GM23338 (cell line): ENCODE data around the gene AHNAK2. TPM values are rescaled to one million over a fixed set of nuclear protein-coding genes. Genes with fewer than 3 reads are reported as not detected.

Experiments
- ATAC-seq: fragments of 200-7000 bp; cut with Tn5 transposase; 3 replicates; pipeline ENCODE4 v1.9.1; 2020
- DNase-seq: peaks from one replicate; pipeline ENCODE4 v3.0.0-alpha.2; 2015; ENCODE audit warnings: low spot score
- H2AFZ ChIP-seq: fragments of 200-600 bp; sonication (generic); 2 replicates; pipeline ENCODE4 v1.8.0; 2016; ENCODE audit warnings: antibody characterized with exemption, mild to moderate bottlenecking, moderate library complexity
- H3F3A ChIP-seq: fragments of 200-600 bp; sonication (generic); replicated peaks from 2 replicates; pipeline ENCODE4 v1.8.0; 2017; ENCODE audit warnings: antibody characterized with exemption, mixed run types, low read depth
- H3K27ac ChIP-seq: fragments of 200-600 bp; sonication (generic); 2 replicates; pipeline ENCODE4 v1.6.1; 2016; ENCODE audit warnings: low read depth
- H3K27me3 ChIP-seq: fragments of 200-600 bp; sonication (generic); 2 replicates; pipeline ENCODE4 v1.8.0; 2016; ENCODE audit warnings: mild to moderate bottlenecking, mixed run types, moderate library complexity; ENCODE audit not compliant: insufficient read depth
- H3K36me3 ChIP-seq: fragments of 200-600 bp; sonication (generic); 2 replicates; pipeline ENCODE4 v1.8.0; 2016; ENCODE audit warnings: mild to moderate bottlenecking; ENCODE audit not compliant: insufficient read depth
- H3K4me1 ChIP-seq: fragments of 200-600 bp; sonication (generic); 2 replicates; pipeline ENCODE4 v1.8.0; 2016; ENCODE audit warnings: mild to moderate bottlenecking, moderate library complexity; ENCODE audit not compliant: insufficient read depth
- H3K4me2 ChIP-seq: fragments of 200-600 bp; sonication (generic); 2 replicates; pipeline ENCODE4 v1.7.1; 2017; ENCODE audit warnings: mixed run types
- H3K4me3 ChIP-seq: fragments of 200-600 bp; sonication (generic); 2 replicates; pipeline ENCODE4 v1.6.1; 2016; ENCODE audit warnings: mixed run types
- H3K79me2 ChIP-seq: fragments of 200-600 bp; sonication (generic); replicated peaks from 2 replicates; pipeline ENCODE4 v1.8.0; 2017; ENCODE audit warnings: mild to moderate bottlenecking; ENCODE audit not compliant: insufficient read depth
- H3K9me2 ChIP-seq: fragments of 200-600 bp; sonication (generic); 2 replicates; pipeline ENCODE4 v1.8.0; 2017; ENCODE audit not compliant: insufficient read depth
- H4K20me1 ChIP-seq: fragments of 200-600 bp; sonication (generic); replicated peaks from 2 replicates; pipeline ENCODE4 v1.8.0; 2017; ENCODE audit warnings: mild to moderate bottlenecking; ENCODE audit not compliant: insufficient read depth
- H3K27ac Mint-ChIP-seq: 2 replicates; pipeline ENCODE4 v1.8.0; 2020; ENCODE audit warnings: inconsistent platforms, mild to moderate bottlenecking, moderate library complexity, mixed read lengths
- H3K27me3 Mint-ChIP-seq: 3 replicates; pipeline ENCODE4 v1.8.0; 2022; ENCODE audit warnings: low read depth, mild to moderate bottlenecking, moderate library complexity, mixed read lengths, inconsistent platforms; ENCODE audit not compliant: insufficient read depth, poor library complexity
- H3K36me3 Mint-ChIP-seq: 3 replicates; pipeline ENCODE4 v1.8.0; 2021; ENCODE audit warnings: low read depth, mild to moderate bottlenecking, inconsistent platforms, moderate library complexity, mixed read lengths
- H3K4me1 Mint-ChIP-seq: 3 replicates; pipeline ENCODE4 v1.8.0; 2020; ENCODE audit warnings: mild to moderate bottlenecking, inconsistent platforms, mixed read lengths
- H3K4me3 Mint-ChIP-seq: 3 replicates; pipeline ENCODE4 v1.8.0; 2021; ENCODE audit warnings: moderate library complexity, mild to moderate bottlenecking, inconsistent platforms, mixed read lengths
- H3K9me3 Mint-ChIP-seq: 3 replicates; pipeline ENCODE4 v1.8.0; 2020; ENCODE audit warnings: moderate library complexity, mild to moderate bottlenecking, inconsistent platforms, mixed read lengths
- CREB1 ChIP-seq: fragments of 250-450 bp; sonication (Bioruptor Pico); IDR thresholded peaks from 2 replicates; pipeline ENCODE4 v1.5.0; 2020; ENCODE audit warnings: low read depth, mild to moderate bottlenecking, moderate library complexity
- EZH2phosphoT487 ChIP-seq: fragments of 200-600 bp; sonication (generic); IDR thresholded peaks from one replicate; pipeline ENCODE4 v1.8.1; 2018; ENCODE audit warnings: antibody characterized with exemption; ENCODE audit not compliant: unreplicated experiment
- STAT1 ChIP-seq: IDR thresholded peaks from one replicate; pipeline ENCODE4 v1.6.1; 2016; ENCODE audit warnings: antibody characterized with exemption; ENCODE audit not compliant: unreplicated experiment
- polyA plus RNA-seq: library from polyadenylated mRNA; unstranded; fragments of >200 nt; fragmentation: Nextera tagmentation; extraction: Ambion mirVana; gene quantifications from 2 replicates; pipeline ENCODE4 v1.2.1, GENCODE V29; 2016
- total RNA-seq: library from RNA; depleted of rRNA; stranded (reverse); fragments of >200 nt; shearing (Covaris generic); gene quantifications from 2 replicates; pipeline ENCODE4 v1.2.3, GENCODE V29; 2014
- TF ChIP-seq, protein P1 (sequence below), 2 experiments: fragments of 200-600 bp in 1 of 2; sonication (generic) in 1 of 2; conservative IDR thresholded peaks; 2 replicates each; pipeline versions ENCODE4 v1.5.1 to v1.6.1; 2016 to 2017; ENCODE audit warnings: antibody characterized with exemption in 2 of 2, low read depth in 2 of 2, mild to moderate bottlenecking in 2 of 2, moderate library complexity in 1 of 2
- TF ChIP-seq, protein P2 (sequence below): IDR thresholded peaks from one replicate; pipeline ENCODE4 v1.6.1; 2018; ENCODE audit warnings: antibody characterized with exemption; ENCODE audit not compliant: unreplicated experiment

AHNAK2 gene
- total and polyA plus RNA-seq, 2 experiments from 2014 or later, result 1.1 to 2.6 TPM

DNA sequence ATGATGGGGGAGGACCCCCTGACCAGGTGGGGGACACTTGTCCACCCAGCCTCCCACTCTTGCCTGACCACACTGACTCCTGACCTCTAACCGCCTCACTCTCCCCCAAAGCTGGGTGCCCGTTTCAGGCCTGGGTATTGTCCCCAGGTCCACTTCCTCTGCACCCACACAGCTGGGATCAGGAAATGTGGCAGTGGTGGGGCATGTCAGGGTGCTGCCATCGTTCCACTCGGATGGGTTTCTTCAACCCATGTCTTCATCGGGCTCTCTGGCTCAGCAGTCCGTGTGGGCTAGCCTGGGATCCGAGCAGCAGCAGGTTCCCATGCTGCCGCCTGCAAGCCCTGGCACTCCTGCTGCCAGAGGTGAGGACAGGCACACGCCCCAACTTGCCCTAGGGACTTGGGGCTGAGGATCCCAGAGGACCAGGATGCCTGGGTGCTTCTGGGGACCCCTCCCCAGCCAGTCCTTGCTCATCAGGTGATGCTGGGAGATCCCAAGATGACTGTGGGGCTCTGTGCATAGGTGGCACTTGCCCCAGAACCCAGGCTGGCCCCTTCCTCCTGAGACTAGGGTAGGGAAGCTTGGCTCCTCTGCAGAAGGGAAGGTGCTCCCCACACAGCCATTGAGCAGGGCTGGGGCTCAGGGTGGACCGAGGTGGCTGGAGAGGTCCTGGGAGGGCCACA is 4.5 kb upstream of the AHNAK2 start (continued):
- TF ChIP-seq, protein P1, sequence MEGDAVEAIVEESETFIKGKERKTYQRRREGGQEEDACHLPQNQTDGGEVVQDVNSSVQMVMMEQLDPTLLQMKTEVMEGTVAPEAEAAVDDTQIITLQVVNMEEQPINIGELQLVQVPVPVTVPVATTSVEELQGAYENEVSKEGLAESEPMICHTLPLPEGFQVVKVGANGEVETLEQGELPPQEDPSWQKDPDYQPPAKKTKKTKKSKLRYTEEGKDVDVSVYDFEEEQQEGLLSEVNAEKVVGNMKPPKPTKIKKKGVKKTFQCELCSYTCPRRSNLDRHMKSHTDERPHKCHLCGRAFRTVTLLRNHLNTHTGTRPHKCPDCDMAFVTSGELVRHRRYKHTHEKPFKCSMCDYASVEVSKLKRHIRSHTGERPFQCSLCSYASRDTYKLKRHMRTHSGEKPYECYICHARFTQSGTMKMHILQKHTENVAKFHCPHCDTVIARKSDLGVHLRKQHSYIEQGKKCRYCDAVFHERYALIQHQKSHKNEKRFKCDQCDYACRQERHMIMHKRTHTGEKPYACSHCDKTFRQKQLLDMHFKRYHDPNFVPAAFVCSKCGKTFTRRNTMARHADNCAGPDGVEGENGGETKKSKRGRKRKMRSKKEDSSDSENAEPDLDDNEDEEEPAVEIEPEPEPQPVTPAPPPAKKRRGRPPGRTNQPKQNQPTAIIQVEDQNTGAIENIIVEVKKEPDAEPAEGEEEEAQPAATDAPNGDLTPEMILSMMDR (conservative IDR thresholded peaks at IDR 0.05; ENCODE audit: low read depth in 2 of 2), result no peak

DNA sequence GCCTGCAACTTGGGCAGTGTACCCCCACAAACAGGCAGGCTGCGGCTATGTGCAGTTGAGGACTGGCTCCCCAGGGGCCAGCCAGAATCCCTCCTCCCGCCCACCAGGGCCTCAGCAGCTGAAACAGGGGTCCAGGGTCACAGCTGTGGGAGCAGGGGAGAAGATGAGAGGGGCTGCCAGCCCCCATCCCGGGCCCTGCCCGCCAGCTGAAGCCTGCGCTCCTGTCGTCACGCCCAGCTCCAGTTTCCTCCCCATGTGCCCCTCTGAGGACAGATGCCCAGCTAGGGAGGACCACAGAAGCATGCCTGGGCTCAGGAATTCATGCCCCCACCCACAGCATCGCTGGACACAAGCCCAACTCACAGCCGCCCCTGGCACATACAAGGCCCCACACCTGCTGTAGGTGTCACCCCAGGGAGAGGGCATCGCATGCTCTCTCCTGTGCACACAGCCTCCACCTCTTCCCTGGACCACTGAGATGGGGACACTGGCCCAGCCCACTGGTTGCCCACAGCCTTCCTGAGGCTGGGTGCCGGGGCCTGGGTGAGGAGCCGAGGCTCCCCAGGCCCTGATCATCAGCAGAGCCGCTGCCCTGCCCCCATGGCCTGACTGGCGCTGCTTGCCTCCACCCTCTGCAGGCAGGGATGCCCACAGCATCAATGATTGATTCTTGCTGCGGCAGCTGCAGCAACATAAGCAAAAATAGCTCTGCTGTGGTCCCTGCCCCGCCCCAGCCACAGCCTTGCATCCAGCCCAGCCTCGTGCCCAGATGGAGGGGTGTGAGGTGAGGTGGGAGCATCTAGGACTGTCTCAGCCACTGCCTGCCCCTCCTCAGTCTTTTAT is 3.7 kb upstream of the AHNAK2 start:
- Histone ChIP-seq H4K20me1 (no peaks in the 10 kb centered on the region), H3K4me3 (no peak overlapping the region), H3K79me2 (no peaks in the 10 kb centered on the region), H3K27ac (no peak overlapping the region), H3K36me3 (no peaks in the 10 kb centered on the region), H3F3A (no peaks in the 10 kb centered on the region), H2AFZ (no peak overlapping the region), H3K4me2 (no peak overlapping the region), H3K9me2 (no peaks in the 10 kb centered on the region), H3K27me3 (peaks cover 26% of the 10 kb centered on the region), H3K4me1 (peaks cover 4% of the 10 kb centered on the region; the same call in 1 of the 2 replicates)
- Mint-ChIP-seq H3K27ac (no peak overlapping the region), H3K27me3 (peaks cover 24% of the 10 kb centered on the region), H3K36me3 (no peaks in the 10 kb centered on the region), H3K4me3 (no peak overlapping the region), H3K4me1 (peaks cover 6% of the 10 kb centered on the region; the same call in 2 of the 3 replicates), H3K9me3 (no peaks in the 10 kb centered on the region; the same call in 2 of the 3 replicates)
- TF ChIP-seq CREB1 (CRISPR knock-in tag) (no peak), STAT1 (no peak)
- DNase-seq (no peak), ATAC-seq (no peak)

DNA sequence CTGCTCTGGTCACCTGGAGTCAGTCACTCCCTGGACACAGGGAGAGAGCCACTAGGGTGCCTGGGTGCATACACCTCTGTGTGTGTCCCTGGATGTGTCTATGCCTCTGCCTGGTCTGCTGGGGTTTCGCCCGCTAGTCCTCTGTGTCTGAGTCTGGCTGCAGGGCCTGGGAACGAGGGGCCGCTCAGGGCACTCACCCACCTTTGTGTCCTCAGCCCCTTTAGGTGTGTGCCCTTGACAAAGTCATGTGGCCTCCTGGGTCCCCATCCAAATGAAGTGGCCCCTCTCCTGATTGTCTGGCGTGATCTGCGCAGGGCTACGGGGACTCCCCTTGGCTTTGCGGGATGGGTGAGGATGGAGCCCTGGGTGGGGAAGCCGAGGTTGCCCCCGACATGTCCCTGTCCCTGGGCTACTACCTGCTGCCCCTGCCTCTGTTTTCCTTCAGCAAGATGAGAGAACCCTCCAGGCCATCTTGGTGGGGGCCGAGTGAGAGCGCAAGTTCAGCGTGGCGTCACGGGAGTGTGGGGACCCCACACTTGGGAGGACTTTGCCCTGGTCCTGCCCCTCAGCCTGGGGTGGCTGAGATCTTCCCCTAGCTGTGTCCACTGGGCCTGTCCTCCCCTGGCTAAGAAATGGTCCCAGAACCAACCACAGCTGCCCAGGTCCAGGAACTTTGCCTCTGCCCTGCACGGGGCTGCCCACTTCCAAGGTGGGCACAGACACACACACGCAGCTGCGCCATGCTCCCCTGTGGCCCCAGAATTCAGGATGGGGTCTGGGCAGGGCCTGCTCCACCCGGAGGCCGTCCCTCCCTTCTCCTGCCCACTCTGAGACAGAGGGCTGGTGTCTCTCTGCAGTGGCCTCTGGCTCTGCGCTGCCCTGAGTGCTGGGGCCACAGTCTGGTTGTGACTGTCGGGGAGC is 2.7 kb upstream of the AHNAK2 start:
- Histone ChIP-seq H3K36me3 (no peaks in the 10 kb centered on the region), H3K4me3 (no peak overlapping the region), H3K4me1 (peaks cover 4% of the 10 kb centered on the region; the same call in 1 of the 2 replicates), H4K20me1 (no peaks in the 10 kb centered on the region), H3K9me2 (no peaks in the 10 kb centered on the region), H3K4me2 (no peak overlapping the region), H3K27me3 (peaks cover 34% of the 10 kb centered on the region), H3K79me2 (no peaks in the 10 kb centered on the region), H2AFZ (no peak overlapping the region), H3K27ac (no peak overlapping the region), H3F3A (no peaks in the 10 kb centered on the region)
- TF ChIP-seq, protein P2, sequence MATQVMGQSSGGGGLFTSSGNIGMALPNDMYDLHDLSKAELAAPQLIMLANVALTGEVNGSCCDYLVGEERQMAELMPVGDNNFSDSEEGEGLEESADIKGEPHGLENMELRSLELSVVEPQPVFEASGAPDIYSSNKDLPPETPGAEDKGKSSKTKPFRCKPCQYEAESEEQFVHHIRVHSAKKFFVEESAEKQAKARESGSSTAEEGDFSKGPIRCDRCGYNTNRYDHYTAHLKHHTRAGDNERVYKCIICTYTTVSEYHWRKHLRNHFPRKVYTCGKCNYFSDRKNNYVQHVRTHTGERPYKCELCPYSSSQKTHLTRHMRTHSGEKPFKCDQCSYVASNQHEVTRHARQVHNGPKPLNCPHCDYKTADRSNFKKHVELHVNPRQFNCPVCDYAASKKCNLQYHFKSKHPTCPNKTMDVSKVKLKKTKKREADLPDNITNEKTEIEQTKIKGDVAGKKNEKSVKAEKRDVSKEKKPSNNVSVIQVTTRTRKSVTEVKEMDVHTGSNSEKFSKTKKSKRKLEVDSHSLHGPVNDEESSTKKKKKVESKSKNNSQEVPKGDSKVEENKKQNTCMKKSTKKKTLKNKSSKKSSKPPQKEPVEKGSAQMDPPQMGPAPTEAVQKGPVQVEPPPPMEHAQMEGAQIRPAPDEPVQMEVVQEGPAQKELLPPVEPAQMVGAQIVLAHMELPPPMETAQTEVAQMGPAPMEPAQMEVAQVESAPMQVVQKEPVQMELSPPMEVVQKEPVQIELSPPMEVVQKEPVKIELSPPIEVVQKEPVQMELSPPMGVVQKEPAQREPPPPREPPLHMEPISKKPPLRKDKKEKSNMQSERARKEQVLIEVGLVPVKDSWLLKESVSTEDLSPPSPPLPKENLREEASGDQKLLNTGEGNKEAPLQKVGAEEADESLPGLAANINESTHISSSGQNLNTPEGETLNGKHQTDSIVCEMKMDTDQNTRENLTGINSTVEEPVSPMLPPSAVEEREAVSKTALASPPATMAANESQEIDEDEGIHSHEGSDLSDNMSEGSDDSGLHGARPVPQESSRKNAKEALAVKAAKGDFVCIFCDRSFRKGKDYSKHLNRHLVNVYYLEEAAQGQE, result no peak
- no peak for TF ChIP-seq CREB1 (CRISPR knock-in tag)
- TF ChIP-seq EZH2phosphoT487, result no peak
- TF ChIP-seq STAT1, result no peak
- DNase-seq (no peak), ATAC-seq (no peak)
- peaks cover 33% of the 10 kb centered on the region for H3K27me3 Mint-ChIP-seq
- H3K4me3 Mint-ChIP-seq, result no peak overlapping the region
- no peaks in the 10 kb centered on the region; the same call in 2 of the 3 replicates for H3K9me3 Mint-ChIP-seq
- H3K4me1 Mint-ChIP-seq, result peaks cover 9% of the 10 kb centered on the region; the same call in 2 of the 3 replicates
- no peaks in the 10 kb centered on the region for H3K36me3 Mint-ChIP-seq
- H3K27ac Mint-ChIP-seq, result no peak overlapping the region
